H1 (cell line): ENCODE data around the gene LRRC15. TPM values are rescaled to one million over a fixed set of nuclear protein-coding genes. Genes with fewer than 3 reads are reported as not detected.

ENCODE experiments used
- CTCF ChIA-PET: fragments of 300-600 bp; sonication (Branson Sonifier 250); formaldehyde crosslinking; loops from one replicate; lab custom pipeline; 2021; ENCODE audit not compliant: partially characterized antibody; lab: Charles Lee
- POLR2A ChIA-PET: fragments of 300-600 bp; sonication (Branson Sonifier 250); formaldehyde crosslinking; loops from one replicate; lab custom pipeline; 2021; ENCODE audit warnings: inconsistent platforms; ENCODE audit not compliant: partially characterized antibody; lab: Charles Lee
- DNase-seq, 2 experiments: peaks; one replicate each; pipeline versions ENCODE4 v3.0.0 to v3.0.0-alpha.2; 2010 to 2022; ENCODE audit warnings: low spot score in 2 of 2, low read depth in 1 of 2, mixed read lengths in 1 of 2
- FAIRE-seq: peaks from 2 replicates; lab custom pipeline; 2011; peaks lifted over from hg19 to GRCh38; lab: Jason Lieb, UNC
- H2AFZ ChIP-seq: 2 replicates; pipeline ENCODE4 v1.8.1; 2012; ENCODE audit warnings: low read length, inconsistent platforms
- H2AK5ac ChIP-seq: 2 replicates; pipeline ENCODE4 v1.6.1; 2013; ENCODE audit warnings: low read depth, low read length
- H2BK120ac ChIP-seq: replicated peaks from 2 replicates; pipeline ENCODE3; 2013; ENCODE audit warnings: low read depth, low read length, inconsistent platforms
- H2BK12ac ChIP-seq: 2 replicates; pipeline ENCODE4 v1.6.1; 2013; ENCODE audit warnings: low read depth, low read length
- H2BK15ac ChIP-seq: 2 replicates; pipeline ENCODE4 v1.6.1; 2013; ENCODE audit warnings: low read length
- H2BK20ac ChIP-seq: 2 replicates; pipeline ENCODE4 v1.6.1; 2013; ENCODE audit warnings: low read length
- H2BK5ac ChIP-seq: 2 replicates; pipeline ENCODE4 v1.6.1; 2013; ENCODE audit warnings: low read depth, low read length
- H3K14ac ChIP-seq: 2 replicates; pipeline ENCODE4 v1.6.1; 2013; ENCODE audit warnings: inconsistent platforms; ENCODE audit not compliant: insufficient read length
- H3K18ac ChIP-seq: 2 replicates; pipeline ENCODE4 v1.6.1; 2013; ENCODE audit warnings: low read length; ENCODE audit errors: extremely low read depth
- H3K23ac ChIP-seq: 2 replicates; pipeline ENCODE4 v1.6.1; 2013; ENCODE audit warnings: inconsistent platforms; ENCODE audit not compliant: insufficient read length
- H3K23me2 ChIP-seq: 2 replicates; pipeline ENCODE4 v1.6.1; 2013; ENCODE audit warnings: low read depth, low read length
- H3K27ac ChIP-seq: 2 replicates; pipeline ENCODE4 v1.6.1; 2011; ENCODE audit warnings: low read depth, low read length, inconsistent platforms
- H3K27me3 ChIP-seq, 4 experiments: replicated peaks in 1 of 4; 1 replicate in 1 of 4; 2 replicates in 3 of 4; pipeline versions ENCODE4 v1.6.1 to v1.8.1; 2011 to 2013; ENCODE audit warnings: low read length in 3 of 4, mild to moderate bottlenecking in 3 of 4, inconsistent platforms in 2 of 4, mixed read lengths in 2 of 4, moderate library complexity in 1 of 4; ENCODE audit not compliant: control insufficient read depth in 3 of 4, insufficient read depth in 3 of 4; ENCODE audit errors: extremely low read depth in 1 of 4
- H3K36me3 ChIP-seq, 4 experiments: 2 replicates each; pipeline versions ENCODE4 v1.6.1 to v1.8.1; 2011 to 2013; ENCODE audit warnings: mild to moderate bottlenecking in 4 of 4, low read length in 3 of 4, moderate library complexity in 2 of 4, control low read depth in 1 of 4, inconsistent platforms in 1 of 4; ENCODE audit not compliant: insufficient read depth in 4 of 4, control insufficient read depth in 2 of 4
- H3K4ac ChIP-seq: replicated peaks from 2 replicates; pipeline ENCODE3; 2013; ENCODE audit warnings: low read length, low read depth, mixed read lengths, inconsistent platforms; ENCODE audit not compliant: insufficient read length
- H3K4me1 ChIP-seq, 4 experiments: replicated peaks in 1 of 4; 1 replicate in 1 of 4; 2 replicates in 3 of 4; pipeline versions ENCODE4 v1.6.1 to v1.8.1; 2011 to 2013; ENCODE audit warnings: low read length in 3 of 4, inconsistent platforms in 2 of 4, mixed read lengths in 1 of 4; ENCODE audit not compliant: insufficient read depth in 4 of 4, control insufficient read depth in 3 of 4
- H3K4me2 ChIP-seq, 2 experiments: 2 replicates each; pipeline versions ENCODE4 v1.6.1 to v1.8.1; 2011 to 2013; ENCODE audit warnings: low read depth in 2 of 2, low read length in 2 of 2, control low read depth in 1 of 2, inconsistent platforms in 1 of 2, mild to moderate bottlenecking in 1 of 2; ENCODE audit not compliant: insufficient read depth in 1 of 2
- H3K4me3 ChIP-seq, 4 experiments: fragments of 200-600, 300-600 bp in 1 of 4; sonication (generic), shearing (Covaris generic), sonication (Bioruptor Twin) in 1 of 4; 2 replicates each; pipeline versions ENCODE4 v1.5.1 to v1.8.1; 2011 to 2016; ENCODE audit warnings: low read length in 4 of 4, low read depth in 3 of 4, control low read depth in 2 of 4, inconsistent platforms in 2 of 4, mild to moderate bottlenecking in 2 of 4, mixed read lengths in 1 of 4, moderate library complexity in 1 of 4; ENCODE audit not compliant: insufficient read depth in 2 of 4; ENCODE audit errors: extremely low read depth in 1 of 4
- H3K56ac ChIP-seq: replicated peaks from 2 replicates; pipeline ENCODE3; 2013; ENCODE audit warnings: low read depth, mild to moderate bottlenecking, mixed read lengths, low read length, inconsistent platforms; ENCODE audit not compliant: insufficient read length
- H3K79me1 ChIP-seq: 2 replicates; pipeline ENCODE4 v1.6.1; 2013; ENCODE audit warnings: low read depth, low read length, control low read depth
- H3K79me2 ChIP-seq, 2 experiments: 2 replicates each; pipeline versions ENCODE4 v1.6.1 to v1.8.1; 2012 to 2013; ENCODE audit warnings: low read length in 2 of 2, mild to moderate bottlenecking in 2 of 2, inconsistent platforms in 1 of 2; ENCODE audit not compliant: insufficient read depth in 2 of 2, control insufficient read depth in 1 of 2
- H3K9ac ChIP-seq, 4 experiments: replicated peaks in 1 of 4; 1 replicate in 1 of 4; 2 replicates in 3 of 4; pipeline versions ENCODE4 v1.6.1 to v1.8.1; 2011 to 2013; ENCODE audit warnings: low read depth in 3 of 4, low read length in 3 of 4, control low read depth in 2 of 4, mild to moderate bottlenecking in 2 of 4, moderate library complexity in 2 of 4, inconsistent platforms in 1 of 4; ENCODE audit errors: extremely low read depth in 1 of 4
- H3K9me3 ChIP-seq, 2 experiments: 2 replicates each; pipeline versions ENCODE4 v1.6.1 to v1.8.1; 2012 to 2013; ENCODE audit warnings: mild to moderate bottlenecking in 2 of 2, moderate library complexity in 2 of 2, control low read depth in 1 of 2, inconsistent platforms in 1 of 2, low read depth in 1 of 2, low read length in 1 of 2, mixed read lengths in 1 of 2; ENCODE audit not compliant: insufficient read depth in 2 of 2
- H4K20me1 ChIP-seq, 2 experiments: replicated peaks in 1 of 2; 2 replicates each; pipeline versions ENCODE3 to v1.8.1; 2011 to 2013; ENCODE audit warnings: inconsistent platforms in 2 of 2, low read length in 2 of 2, mild to moderate bottlenecking in 1 of 2; ENCODE audit not compliant: insufficient read depth in 2 of 2, control insufficient read depth in 1 of 2
- H4K5ac ChIP-seq: 2 replicates; pipeline ENCODE4 v1.6.1; 2013; ENCODE audit warnings: low read length, low read depth, mixed read lengths, inconsistent platforms; ENCODE audit not compliant: insufficient read length
- H4K8ac ChIP-seq: 2 replicates; pipeline ENCODE4 v1.8.0; 2013; ENCODE audit warnings: mild to moderate bottlenecking, moderate library complexity, low read length, inconsistent platforms; ENCODE audit not compliant: insufficient read depth; ENCODE audit errors: extremely low read depth
- H4K91ac ChIP-seq: replicated peaks from 2 replicates; pipeline ENCODE3; 2013; ENCODE audit warnings: low read length, mixed read lengths, inconsistent platforms; ENCODE audit not compliant: insufficient read length
- KDM1A ChIP-seq: fragments of 200-600, 300-600 bp; sonication (generic); IDR thresholded peaks from 2 replicates; pipeline ENCODE4 v1.7.1; 2016; ENCODE audit warnings: mild to moderate bottlenecking, low read length, borderline replicate concordance
- MAFK ChIP-seq: IDR thresholded peaks from 2 replicates; pipeline ENCODE4 v1.6.1; 2012; ENCODE audit warnings: low read depth, mild to moderate bottlenecking, improper control_type of control experiment, low read length
- TAF1 ChIP-seq: IDR thresholded peaks from 2 replicates; pipeline ENCODE4 v1.6.1; 2011; ENCODE audit warnings: mild to moderate bottlenecking, low read depth, low read length
- WGBS, 2 experiments: shearing (Covaris generic) in 1 of 2; methylation state at CpG; one replicate each; pipeline versions ENCODE4 v1.1.6 to v1.1.7; 2013 to 2015; ENCODE audit warnings: low lambda C conversion rate in 2 of 2, mixed read lengths in 2 of 2, inconsistent platforms in 1 of 2, low coverage in 1 of 2, missing lambda C conversion rate in 1 of 2; ENCODE audit not compliant: insufficient replicate concordance in 2 of 2, insufficient coverage in 1 of 2, insufficient read length in 1 of 2; ENCODE audit errors: extremely low coverage in 1 of 2, missing lambda C conversion rate in 1 of 2; 5-methylcytosine and 5-hydroxymethylcytosine counted together
- polyA plus RNA-seq, 7 experiments: library from polyadenylated mRNA; depleted of rRNA in 3 of 7; stranded (reverse) in 5 of 7; unstranded in 2 of 7; fragments of >200 nt in 5 of 7; fragments of 200-250 nt in 2 of 7; gene quantifications; 1 replicate in 5 of 7; 2 replicates in 1 of 7; 4 replicates in 1 of 7; pipeline versions ENCODE4 v1.2.1 to v1.2.3, GENCODE V29; 2011 to 2013; ENCODE audit warnings: missing spikeins in 2 of 7, mixed read lengths in 2 of 7
- total RNA-seq: library from RNA; stranded (reverse); fragmentation: NEBNext Ultra II Directional; extraction: Animal tissue kit (Norgen Biotek cat#: 25700); gene quantifications from 2 replicates; pipeline ENCODE4 v1.2.1, GENCODE V29; 2021

The LRRC15 gene
- total and polyA plus RNA-seq, 2 of the 8 experiments (the other 6 are each of a cell fraction or from before 2014, with no cell fraction given), result 0.15 to 0.37 TPM

- Histone ChIP-seq H3K23me2 (no peaks in the 10 kb centered on the region), H2BK15ac (no peak overlapping the region), H3K14ac (no peak overlapping the region), H3K9me3 (no peaks in the 10 kb centered on the region), H3K4me1 (peaks cover 0 to 10% (median 6%) of the 10 kb centered on the region in 4 experiments; a peak in 6 of 7 replicates), H4K91ac (no peak overlapping the region), H3K9ac (no peak overlapping the region), H2BK120ac (no peak overlapping the region), H2BK20ac (no peak overlapping the region), H3K4ac (no peak overlapping the region), H4K20me1 (no peaks in the 10 kb centered on the region), H3K23ac (no peak overlapping the region), H3K56ac (no peak overlapping the region), H2AFZ (no peak overlapping the region), H3K27me3 (no peaks in the 10 kb centered on the region; a peak in 1 of 7 replicates), H3K79me1 (no peaks in the 10 kb centered on the region), H3K18ac (no peak overlapping the region), H4K5ac (no peak overlapping the region), H4K8ac (no peak overlapping the region), H2BK5ac (no peak overlapping the region), H3K4me2 (no peak overlapping the region), H2AK5ac (no peak overlapping the region), H3K79me2 (no peaks in the 10 kb centered on the region), H2BK12ac (no peak overlapping the region), H3K27ac (no peak overlapping the region), H3K36me3 (no peaks in the 10 kb centered on the region), H3K4me3 (no peak overlapping the region)
- WGBS, 2 experiments, result 95% methylated on average over 6 of the region's 6 CpGs; no CpG with 5 or more reads in 1 of the 2 experiments
- peak in 1 of 2 experiments; percentile 47 for DNase-seq
- POLR2A ChIA-PET, result no interaction called here
- no peak for FAIRE-seq
- CTCF ChIA-PET, result interaction anchor here (0.6 to 1.7 kb wide), 3 partner anchors 16 to 580 kb away, joined by 3 to 4 read pairs (median 3); no protein-coding TSS in a partner anchor
- TF ChIP-seq KDM1A (no peak), MAFK (no peak), TAF1 (no peak)
These were observed 14.6 kb upstream of the LRRC15 start for GRCh38 chr3:194384156-194384555.
